ENCODE measurements around the gene SLC28A1.

The SLC28A1 gene

DNA sequence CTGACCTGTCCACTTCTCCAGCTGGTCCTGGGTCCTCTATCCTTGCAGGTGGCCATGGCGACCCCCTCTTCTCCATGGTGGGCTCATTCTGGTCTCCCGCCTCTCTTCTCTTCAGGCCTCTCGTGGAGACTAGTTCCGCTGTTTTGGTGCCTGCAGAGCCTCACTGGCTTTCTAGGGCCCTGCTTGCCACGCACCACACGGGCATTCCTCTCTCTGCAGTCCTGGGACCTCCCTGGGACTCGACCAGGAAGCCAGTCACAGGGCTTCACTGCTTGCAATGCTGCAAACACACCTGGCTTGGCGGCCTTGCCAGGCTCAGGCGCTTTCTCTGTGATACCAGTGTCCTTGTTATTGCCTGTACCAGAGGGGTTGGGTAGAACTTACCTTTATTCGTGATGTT lies 9.1 kb downstream of the SLC28A1 start:
- no peak overlapping the region for H3K4me3 ChIP-seq (ENCODE audit: low read depth, low read length)
- TF ChIP-seq, protein P1, sequence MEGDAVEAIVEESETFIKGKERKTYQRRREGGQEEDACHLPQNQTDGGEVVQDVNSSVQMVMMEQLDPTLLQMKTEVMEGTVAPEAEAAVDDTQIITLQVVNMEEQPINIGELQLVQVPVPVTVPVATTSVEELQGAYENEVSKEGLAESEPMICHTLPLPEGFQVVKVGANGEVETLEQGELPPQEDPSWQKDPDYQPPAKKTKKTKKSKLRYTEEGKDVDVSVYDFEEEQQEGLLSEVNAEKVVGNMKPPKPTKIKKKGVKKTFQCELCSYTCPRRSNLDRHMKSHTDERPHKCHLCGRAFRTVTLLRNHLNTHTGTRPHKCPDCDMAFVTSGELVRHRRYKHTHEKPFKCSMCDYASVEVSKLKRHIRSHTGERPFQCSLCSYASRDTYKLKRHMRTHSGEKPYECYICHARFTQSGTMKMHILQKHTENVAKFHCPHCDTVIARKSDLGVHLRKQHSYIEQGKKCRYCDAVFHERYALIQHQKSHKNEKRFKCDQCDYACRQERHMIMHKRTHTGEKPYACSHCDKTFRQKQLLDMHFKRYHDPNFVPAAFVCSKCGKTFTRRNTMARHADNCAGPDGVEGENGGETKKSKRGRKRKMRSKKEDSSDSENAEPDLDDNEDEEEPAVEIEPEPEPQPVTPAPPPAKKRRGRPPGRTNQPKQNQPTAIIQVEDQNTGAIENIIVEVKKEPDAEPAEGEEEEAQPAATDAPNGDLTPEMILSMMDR (IDR thresholded peaks at IDR 0.05; ENCODE audit: low read depth, low read length, missing control alignments): no peak
- no peak for DNase-seq (ENCODE audit: low read depth)
- in situ Hi-C loops (cut with HindIII; ENCODE audit: low sequenced_read_pairs): loop anchor here (5.0 kb wide), 1 partner anchor 76 kb away; the partner anchor contains the start of gene ALPK3

DNA sequence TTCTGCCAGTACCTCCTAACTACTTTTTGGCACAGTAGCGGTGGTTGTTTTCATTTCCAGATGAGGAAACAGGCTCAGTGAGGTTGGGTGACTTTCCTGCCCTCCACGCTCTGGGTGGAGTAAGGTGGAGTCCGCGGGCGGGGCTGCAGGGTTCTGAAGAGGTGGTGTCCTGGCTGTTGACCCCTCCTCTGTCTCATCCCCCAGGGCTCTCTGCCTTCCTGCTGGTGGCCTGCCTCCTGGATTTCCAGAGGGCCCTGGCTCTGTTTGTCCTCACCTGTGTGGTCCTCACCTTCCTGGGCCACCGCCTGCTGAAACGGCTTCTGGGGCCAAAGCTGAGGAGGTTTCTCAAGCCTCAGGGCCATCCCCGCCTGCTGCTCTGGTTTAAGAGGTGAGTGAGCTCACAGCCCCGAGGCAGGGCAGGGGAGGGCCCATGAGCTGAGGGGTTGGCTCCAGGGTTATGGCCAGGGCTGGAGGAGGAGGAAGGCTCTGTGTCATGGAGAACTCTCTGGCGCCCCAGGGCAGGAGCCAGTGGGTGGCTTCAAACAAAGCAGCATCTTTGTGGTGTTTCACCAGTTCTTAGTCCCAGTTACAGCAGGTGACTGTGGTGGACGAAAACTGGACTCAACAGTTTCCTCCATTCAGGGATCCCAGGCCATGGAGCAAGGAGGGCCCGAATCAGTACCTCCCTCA lies 10.4 kb downstream of the SLC28A1 start:
- DNase-seq (ENCODE audit: low read depth): no peak
- TF ChIP-seq, protein P1 (IDR thresholded peaks at IDR 0.05; ENCODE audit: low read depth, low read length, missing control alignments): no peak
- H3K4me3 ChIP-seq (ENCODE audit: low read depth, low read length): no peak overlapping the region
- in situ Hi-C loops (cut with HindIII; ENCODE audit: low sequenced_read_pairs): loop anchor here (5.0 kb wide), 1 partner anchor 78 kb away; the partner anchor contains the start of gene ALPK3

GRCh38 chr15:84898761-84899160 lies 14.3 kb downstream of the SLC28A1 start:
- TF ChIP-seq, protein P1 (IDR thresholded peaks at IDR 0.05; ENCODE audit: low read depth, low read length, missing control alignments): no peak
- in situ Hi-C loops (cut with HindIII; ENCODE audit: low sequenced_read_pairs): no loop called here
- no peak for DNase-seq (ENCODE audit: low read depth)
- no peak overlapping the region for H3K4me3 ChIP-seq (ENCODE audit: low read depth, low read length)

DNA sequence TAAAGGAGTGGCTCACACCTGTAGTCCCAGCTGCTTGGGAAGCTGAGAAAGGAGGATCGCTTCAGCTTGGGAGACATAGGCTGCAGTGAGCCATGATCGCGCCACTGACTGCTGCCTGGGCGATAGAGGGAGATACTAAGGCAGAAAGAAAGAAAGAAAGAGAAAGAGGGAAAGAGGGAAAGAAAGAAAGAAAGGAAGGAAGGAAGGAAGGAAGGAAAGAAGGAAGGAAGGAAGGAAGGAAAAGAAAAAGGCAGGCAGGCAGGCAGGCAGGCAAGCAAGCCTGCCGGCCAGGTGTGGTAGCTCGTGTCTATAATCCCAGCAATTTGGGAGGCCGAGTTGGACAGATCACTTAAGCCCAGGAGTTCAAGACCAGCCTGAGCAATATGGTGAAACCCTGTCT lies 15.3 kb downstream of the SLC28A1 start:
- no peak overlapping the region for H3K4me3 ChIP-seq (ENCODE audit: low read depth, low read length)
- no peak for DNase-seq (ENCODE audit: low read depth)
- in situ Hi-C loops (cut with HindIII; ENCODE audit: low sequenced_read_pairs): no loop called here
- TF ChIP-seq, protein P1 (IDR thresholded peaks at IDR 0.05; ENCODE audit: low read depth, low read length, missing control alignments): no peak

- no peak for DNase-seq (ENCODE audit: low read depth)
- TF ChIP-seq, protein P1 (IDR thresholded peaks at IDR 0.05; ENCODE audit: low read depth, low read length, missing control alignments): no peak
- in situ Hi-C loops (cut with HindIII; ENCODE audit: low sequenced_read_pairs): no loop called here
- H3K4me3 ChIP-seq (ENCODE audit: low read depth, low read length): no peak overlapping the region
Measured at GRCh38 chr15:84901540-84901939, 17.1 kb downstream of the SLC28A1 start.

GRCh38 chr15:84903751-84904150 lies 19.3 kb downstream of the SLC28A1 start:
- DNase-seq (ENCODE audit: low read depth): no peak
- in situ Hi-C loops (cut with HindIII; ENCODE audit: low sequenced_read_pairs): no loop called here
- TF ChIP-seq, protein P1 (IDR thresholded peaks at IDR 0.05; ENCODE audit: low read depth, low read length, missing control alignments): no peak
- H3K4me3 ChIP-seq (ENCODE audit: low read depth, low read length): no peak overlapping the region
